GM12874 (cell line): ENCODE results near the gene GAS2.

Experiments used
- TF ChIP-seq, protein P1 (sequence below): IDR thresholded peaks from 2 replicates; pipeline ENCODE4 v1.5.1; 2011; ENCODE audit warnings: low read depth, mild to moderate bottlenecking, control low read depth, low read length, moderate library complexity; ENCODE audit not compliant: insufficient read depth

GAS2 gene

GRCh38 chr11:22690871-22691270, 24.5 kb downstream of the GAS2 start:
- TF ChIP-seq, protein P1, sequence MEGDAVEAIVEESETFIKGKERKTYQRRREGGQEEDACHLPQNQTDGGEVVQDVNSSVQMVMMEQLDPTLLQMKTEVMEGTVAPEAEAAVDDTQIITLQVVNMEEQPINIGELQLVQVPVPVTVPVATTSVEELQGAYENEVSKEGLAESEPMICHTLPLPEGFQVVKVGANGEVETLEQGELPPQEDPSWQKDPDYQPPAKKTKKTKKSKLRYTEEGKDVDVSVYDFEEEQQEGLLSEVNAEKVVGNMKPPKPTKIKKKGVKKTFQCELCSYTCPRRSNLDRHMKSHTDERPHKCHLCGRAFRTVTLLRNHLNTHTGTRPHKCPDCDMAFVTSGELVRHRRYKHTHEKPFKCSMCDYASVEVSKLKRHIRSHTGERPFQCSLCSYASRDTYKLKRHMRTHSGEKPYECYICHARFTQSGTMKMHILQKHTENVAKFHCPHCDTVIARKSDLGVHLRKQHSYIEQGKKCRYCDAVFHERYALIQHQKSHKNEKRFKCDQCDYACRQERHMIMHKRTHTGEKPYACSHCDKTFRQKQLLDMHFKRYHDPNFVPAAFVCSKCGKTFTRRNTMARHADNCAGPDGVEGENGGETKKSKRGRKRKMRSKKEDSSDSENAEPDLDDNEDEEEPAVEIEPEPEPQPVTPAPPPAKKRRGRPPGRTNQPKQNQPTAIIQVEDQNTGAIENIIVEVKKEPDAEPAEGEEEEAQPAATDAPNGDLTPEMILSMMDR = no peak

DNA sequence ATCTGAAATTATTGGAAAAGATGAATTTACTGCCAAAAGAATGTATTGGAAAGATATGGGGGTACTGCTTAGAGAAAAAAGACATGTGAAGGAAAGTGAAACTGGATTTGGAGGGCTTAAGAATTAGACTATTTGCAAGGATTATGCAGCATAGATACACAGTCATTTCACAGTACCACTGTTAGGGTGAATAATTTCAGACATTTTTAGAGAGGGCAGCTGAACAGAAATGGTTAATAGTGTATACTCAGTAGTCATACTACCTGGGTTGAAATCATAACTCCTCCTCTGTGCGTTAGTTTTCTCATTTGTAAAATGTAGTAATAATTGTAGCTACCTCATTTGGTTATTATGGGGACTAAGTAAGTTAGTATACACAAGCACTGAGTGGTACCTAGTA, 33.0 kb downstream of the GAS2 start:
- TF ChIP-seq, protein P1 = no peak

DNA sequence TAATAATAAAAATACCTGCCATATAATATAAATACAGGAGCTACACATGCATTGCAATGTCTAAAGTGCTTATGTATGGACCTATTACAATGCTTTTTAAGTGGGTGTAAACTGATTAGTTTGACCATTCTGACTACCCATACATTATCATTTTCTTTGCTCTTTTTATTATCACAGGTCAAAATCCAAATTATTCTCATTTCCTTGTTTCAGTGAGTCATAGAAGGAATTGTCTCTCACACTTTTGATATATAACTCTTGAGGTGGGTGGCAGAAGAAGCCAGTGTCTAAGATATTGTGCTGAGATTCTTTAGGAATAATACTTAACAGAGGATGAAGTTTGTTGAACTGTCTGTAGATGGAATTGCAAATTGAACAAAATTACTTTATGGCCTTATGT, 35.6 kb downstream of the GAS2 start:
- TF ChIP-seq, protein P1 = no peak

DNA sequence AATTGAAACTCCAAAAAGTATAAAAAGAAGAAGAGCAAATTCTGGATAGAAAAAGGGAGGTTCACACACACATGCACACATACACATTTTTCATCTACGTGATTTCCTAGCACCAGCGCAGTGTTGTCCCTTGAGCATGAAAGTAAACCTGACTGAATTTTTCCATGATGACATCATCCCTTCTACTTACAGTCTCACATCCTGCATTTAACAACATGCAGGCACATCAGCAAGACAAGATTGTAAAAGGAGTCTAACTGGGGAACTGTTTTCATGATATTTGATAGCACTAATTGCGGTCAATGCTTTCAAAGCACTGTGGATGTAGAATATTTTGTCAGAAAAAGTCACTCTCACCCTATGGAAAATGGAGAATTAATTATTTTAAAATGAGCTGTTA, 36.6 kb downstream of the GAS2 start:
- TF ChIP-seq, protein P1 = no peak

- TF ChIP-seq, protein P1 = no peak
Observed at GRCh38 chr11:22703591-22703990, 37.2 kb downstream of the GAS2 start.

GRCh38 chr11:22707119-22707899, 40.9 kb downstream of the GAS2 start:
- TF ChIP-seq, protein P1 = no peak

DNA sequence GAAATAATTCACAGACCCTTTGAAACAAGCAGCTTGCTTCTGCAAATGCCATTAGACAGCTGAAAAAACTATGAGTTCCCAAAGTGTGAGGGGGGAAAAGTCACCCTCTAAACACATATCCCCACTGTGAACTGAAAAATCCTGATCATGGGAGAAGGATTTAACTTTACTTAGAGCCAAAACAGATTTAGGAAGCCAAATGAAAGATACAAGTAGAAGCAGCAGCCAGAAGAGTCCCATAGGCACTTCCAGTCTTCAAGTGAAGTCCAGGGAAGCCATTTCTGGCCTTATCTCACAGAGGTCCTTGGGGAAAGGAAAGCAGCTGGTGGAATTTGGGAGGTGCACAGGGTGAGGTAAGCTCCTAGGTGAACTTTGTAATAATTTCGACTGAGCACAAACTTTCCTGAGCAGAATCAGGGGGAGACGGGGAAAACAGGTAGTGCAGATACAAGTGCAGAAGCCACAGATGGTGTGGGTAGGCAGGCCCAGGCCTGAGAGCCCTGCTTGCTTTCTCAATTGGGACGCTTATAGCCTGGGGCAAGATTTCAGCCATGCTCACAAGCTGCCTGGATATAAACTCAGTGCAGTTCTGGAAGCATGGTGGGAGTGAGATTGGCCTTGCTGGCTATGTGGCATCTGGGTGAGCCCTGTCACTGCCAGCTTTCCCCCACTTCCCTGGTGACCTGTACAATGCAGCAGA, 44.8 kb downstream of the GAS2 start:
- TF ChIP-seq, protein P1 = no peak
